LNCAP (cell line): ENCODE data around the gene PARP11.

Experiments
- TF ChIP-seq, protein P1 (sequence below): fragments of 450-650 bp; IDR thresholded peaks from 2 replicates; pipeline ENCODE4 v1.5.1; 2017; ENCODE audit warnings: mild to moderate bottlenecking

PARP11 gene

GRCh38 chr12:3841783-3842182 is 31.4 kb downstream of the PARP11 start:
- TF ChIP-seq, protein P1, sequence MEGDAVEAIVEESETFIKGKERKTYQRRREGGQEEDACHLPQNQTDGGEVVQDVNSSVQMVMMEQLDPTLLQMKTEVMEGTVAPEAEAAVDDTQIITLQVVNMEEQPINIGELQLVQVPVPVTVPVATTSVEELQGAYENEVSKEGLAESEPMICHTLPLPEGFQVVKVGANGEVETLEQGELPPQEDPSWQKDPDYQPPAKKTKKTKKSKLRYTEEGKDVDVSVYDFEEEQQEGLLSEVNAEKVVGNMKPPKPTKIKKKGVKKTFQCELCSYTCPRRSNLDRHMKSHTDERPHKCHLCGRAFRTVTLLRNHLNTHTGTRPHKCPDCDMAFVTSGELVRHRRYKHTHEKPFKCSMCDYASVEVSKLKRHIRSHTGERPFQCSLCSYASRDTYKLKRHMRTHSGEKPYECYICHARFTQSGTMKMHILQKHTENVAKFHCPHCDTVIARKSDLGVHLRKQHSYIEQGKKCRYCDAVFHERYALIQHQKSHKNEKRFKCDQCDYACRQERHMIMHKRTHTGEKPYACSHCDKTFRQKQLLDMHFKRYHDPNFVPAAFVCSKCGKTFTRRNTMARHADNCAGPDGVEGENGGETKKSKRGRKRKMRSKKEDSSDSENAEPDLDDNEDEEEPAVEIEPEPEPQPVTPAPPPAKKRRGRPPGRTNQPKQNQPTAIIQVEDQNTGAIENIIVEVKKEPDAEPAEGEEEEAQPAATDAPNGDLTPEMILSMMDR, result no peak

DNA sequence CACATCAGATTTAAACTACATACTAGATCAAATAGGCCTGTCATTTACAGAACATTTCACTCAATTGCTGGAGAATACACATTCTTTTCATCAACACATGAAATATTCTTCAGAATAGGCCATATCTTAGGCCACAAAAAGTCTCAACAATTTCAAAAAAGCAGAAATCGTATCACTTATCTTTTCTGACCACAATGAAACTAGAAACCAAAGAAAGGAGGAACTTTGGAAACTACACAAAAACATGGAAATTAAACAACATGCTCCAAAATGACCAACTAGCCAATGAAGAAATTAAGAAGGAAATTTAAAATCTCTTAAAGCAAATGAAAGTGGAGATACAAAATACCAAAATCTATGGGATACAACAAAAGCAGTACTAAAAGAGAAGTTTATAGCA is 35.1 kb downstream of the PARP11 start:
- TF ChIP-seq, protein P1, result no peak

DNA sequence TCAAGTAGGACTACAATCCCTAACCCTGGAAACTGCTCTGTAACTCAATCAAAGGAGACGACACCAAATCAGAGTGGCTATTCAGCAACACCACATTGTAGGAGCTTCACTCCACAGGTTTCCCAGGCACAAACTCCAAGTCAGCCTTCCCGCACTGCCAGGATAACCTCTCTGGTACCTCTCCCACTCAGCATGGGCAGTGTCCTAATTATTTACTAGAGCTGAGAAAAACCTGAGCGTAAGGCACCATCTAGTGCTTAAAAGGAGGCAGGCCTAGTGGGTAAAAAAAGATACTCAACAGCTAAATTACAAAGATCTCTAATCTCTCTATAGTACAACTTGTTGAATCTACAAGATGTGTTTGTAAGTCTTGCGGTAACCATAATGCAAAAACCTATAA is 36.1 kb downstream of the PARP11 start:
- TF ChIP-seq, protein P1, result no peak

- TF ChIP-seq, protein P1, result no peak
Measured at GRCh38 chr12:3836641-3837040, 36.6 kb downstream of the PARP11 start.

GRCh38 chr12:3835914-3836313 is 37.3 kb downstream of the PARP11 start:
- TF ChIP-seq, protein P1, result no peak

DNA sequence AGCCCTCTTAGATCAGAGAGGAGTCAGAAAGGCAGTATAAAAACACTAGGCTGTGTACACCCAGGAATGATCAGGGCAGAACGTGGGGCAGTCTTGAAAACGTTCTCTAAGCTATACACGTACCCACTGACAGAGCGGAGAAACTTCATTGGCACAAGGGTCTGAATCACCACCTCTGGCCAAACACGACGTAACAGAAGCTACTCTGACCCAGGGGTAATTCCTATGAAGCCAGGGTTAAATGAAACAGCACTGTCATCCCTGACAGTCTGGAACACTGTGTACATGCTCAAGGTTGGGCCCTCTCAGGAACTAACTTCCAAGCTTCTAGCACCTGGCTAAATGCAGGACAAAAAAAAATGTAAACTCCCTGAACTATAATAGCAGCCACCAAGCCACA is 38.4 kb downstream of the PARP11 start:
- TF ChIP-seq, protein P1, result no peak

DNA sequence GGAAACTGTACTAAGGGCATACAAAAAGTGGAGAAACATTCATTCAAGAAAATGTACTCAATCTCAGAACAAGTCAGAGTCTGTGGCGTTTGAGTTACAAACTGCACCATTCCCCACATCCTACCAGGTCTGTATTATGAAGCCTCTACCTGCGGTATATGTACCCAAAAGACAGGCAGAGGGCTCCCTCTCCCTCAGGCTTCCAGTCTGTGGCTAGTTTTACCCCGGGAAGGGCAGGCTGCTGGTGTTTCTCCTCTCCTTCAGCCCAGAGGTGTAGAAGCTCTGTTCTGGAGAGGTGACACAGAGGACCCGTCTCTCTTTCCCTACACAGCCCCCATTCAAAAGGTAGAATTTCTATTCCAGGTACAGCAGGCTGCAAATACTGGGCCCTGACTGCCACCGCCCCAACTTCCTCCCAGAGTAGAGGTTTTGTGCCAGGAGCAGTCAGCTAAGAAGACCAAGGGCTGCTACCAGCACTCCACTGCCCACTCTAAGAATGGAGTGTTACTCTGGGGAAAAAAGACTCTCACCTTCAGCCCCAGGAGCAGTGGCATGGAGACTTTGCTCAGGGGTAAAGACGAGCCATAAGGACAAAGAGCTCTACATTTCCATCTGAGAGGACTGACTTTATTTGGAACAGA is 39.4 kb downstream of the PARP11 start:
- TF ChIP-seq, protein P1, result no peak

DNA sequence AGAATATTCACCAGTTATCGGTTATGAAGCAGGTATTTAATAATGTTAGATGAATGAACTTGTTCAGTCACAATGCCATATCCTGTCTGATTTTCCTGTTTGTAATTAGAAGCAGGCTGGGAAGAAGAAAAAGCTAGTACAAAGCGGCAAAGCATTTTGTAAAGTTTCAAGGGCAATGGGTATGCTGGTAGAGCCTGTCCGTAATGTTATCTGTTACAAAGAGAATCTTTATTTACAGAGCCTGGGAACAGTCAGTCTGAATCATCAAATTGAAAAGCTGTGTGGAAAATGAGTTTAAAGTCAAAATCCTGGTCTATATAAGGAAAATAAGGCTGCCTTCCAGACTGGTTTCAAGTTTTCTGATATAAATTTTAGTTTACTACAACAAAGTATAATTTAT is 40.5 kb downstream of the PARP11 start:
- TF ChIP-seq, protein P1, result no peak
